ENCODE results near the gene SLC2A2. TPM values are rescaled to one million over a fixed set of nuclear protein-coding genes. Genes with fewer than 3 reads are reported as not detected.

The SLC2A2 gene
- total RNA-seq, 1 experiment from 2014 or later, result 4.6 TPM

DNA sequence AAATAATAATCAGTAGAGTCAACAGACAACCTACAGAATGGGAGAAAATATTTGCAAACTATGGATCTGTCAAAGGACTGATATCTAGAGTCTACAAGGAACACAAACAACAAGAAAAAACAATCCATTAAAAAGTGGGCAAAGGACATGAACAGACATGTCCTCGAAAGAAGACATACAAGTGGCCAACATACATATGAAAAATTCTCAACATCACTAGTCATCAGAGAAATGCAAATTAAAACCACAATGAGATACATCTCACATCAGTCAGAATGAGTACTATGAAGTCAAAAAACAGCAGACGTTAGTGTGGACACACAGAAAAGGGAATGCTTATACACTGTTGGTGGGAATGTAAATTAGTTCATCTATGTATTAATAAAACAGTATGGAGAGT is 33.7 kb downstream of the SLC2A2 start:
- no peaks in the 10 kb centered on the region for H3K36me3 Mint-ChIP-seq (ENCODE audit: insufficient read depth, unreplicated experiment)

DNA sequence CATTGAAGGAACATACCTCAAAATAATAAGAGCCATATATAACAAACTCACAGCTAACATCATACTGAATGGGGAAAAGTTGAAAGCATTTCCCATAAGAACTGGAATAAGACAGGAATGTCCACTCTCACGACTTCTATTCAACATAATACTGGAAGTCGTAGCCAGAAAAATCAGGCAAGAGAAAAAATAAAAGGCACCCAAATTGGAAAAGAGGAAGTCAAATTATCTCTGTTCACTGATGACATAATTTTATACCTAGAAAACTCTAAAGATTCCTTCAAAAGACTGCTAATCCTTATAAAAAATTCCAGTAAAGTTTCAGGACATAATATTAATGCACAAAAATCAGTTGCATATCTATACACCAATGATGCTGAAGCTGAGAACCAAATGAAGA is 34.9 kb downstream of the SLC2A2 start:
- no peaks in the 10 kb centered on the region for H3K4me1 Mint-ChIP-seq (ENCODE audit: low read depth, unreplicated experiment)
- no peaks in the 10 kb centered on the region for H3K9me3 Mint-ChIP-seq (ENCODE audit: unreplicated experiment)
- TF ChIP-seq, protein P1, sequence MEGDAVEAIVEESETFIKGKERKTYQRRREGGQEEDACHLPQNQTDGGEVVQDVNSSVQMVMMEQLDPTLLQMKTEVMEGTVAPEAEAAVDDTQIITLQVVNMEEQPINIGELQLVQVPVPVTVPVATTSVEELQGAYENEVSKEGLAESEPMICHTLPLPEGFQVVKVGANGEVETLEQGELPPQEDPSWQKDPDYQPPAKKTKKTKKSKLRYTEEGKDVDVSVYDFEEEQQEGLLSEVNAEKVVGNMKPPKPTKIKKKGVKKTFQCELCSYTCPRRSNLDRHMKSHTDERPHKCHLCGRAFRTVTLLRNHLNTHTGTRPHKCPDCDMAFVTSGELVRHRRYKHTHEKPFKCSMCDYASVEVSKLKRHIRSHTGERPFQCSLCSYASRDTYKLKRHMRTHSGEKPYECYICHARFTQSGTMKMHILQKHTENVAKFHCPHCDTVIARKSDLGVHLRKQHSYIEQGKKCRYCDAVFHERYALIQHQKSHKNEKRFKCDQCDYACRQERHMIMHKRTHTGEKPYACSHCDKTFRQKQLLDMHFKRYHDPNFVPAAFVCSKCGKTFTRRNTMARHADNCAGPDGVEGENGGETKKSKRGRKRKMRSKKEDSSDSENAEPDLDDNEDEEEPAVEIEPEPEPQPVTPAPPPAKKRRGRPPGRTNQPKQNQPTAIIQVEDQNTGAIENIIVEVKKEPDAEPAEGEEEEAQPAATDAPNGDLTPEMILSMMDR (IDR thresholded peaks at IDR 0.05; ENCODE audit: insufficient read depth in 1 of 2, low read depth in 1 of 2, low read length in 1 of 2, severe bottlenecking in 1 of 2, unreplicated experiment in 1 of 2), result no peak
- Histone ChIP-seq H3K36me3 (ENCODE audit: control insufficient read depth, insufficient read depth, low read length) (no peaks in the 10 kb centered on the region), H3K27me3 (replicated peaks; ENCODE audit: control insufficient read depth, insufficient read depth, low read length) (no peaks in the 10 kb centered on the region), H3K4me3 (ENCODE audit: low read depth, low read length) (no peak overlapping the region), H3K9me3 (no peaks in the 10 kb centered on the region), H3K4me1 (peaks cover 17% of the 10 kb centered on the region)
- H3K4me3 Mint-ChIP-seq (ENCODE audit: unreplicated experiment), result no peak overlapping the region
- DNase-seq, result no peak
- ChIA-PET POLR2A (no interaction called here), CTCF (no interaction called here)
- no peak overlapping the region for H3K27ac Mint-ChIP-seq (ENCODE audit: unreplicated experiment)
- H3K27me3 Mint-ChIP-seq (ENCODE audit: insufficient read depth, unreplicated experiment), result no peaks in the 10 kb centered on the region
- BruUV-seq (replicated peaks), result no TSS peak
- H3K36me3 Mint-ChIP-seq (ENCODE audit: insufficient read depth, unreplicated experiment), result no peaks in the 10 kb centered on the region
- intact Hi-C loops (cut with micrococcal nuclease; ENCODE audit: unreplicated experiment), result no loop called here

More for the DNA sequence above, 33.7 kb downstream of the SLC2A2 start:
- no peaks in the 10 kb centered on the region for H3K9me3 ChIP-seq
- peaks cover 29% of the 10 kb centered on the region for H3K4me1 ChIP-seq
- H3K27me3 ChIP-seq (replicated peaks; ENCODE audit: control insufficient read depth, insufficient read depth, low read length), result no peaks in the 10 kb centered on the region
- intact Hi-C loops (cut with micrococcal nuclease; ENCODE audit: unreplicated experiment), result no loop called here
- no peak for DNase-seq
- POLR2A ChIA-PET, result no interaction called here
- no peaks in the 10 kb centered on the region for H3K36me3 ChIP-seq (ENCODE audit: control insufficient read depth, insufficient read depth, low read length)
- no TSS peak for BruUV-seq (replicated peaks)
- no peak overlapping the region for H3K4me3 ChIP-seq (ENCODE audit: low read depth, low read length)
- Mint-ChIP-seq H3K4me1 (ENCODE audit: low read depth, unreplicated experiment) (peaks cover under 1% of the 10 kb centered on the region), H3K27ac (ENCODE audit: unreplicated experiment) (no peak overlapping the region), H3K9me3 (ENCODE audit: unreplicated experiment) (no peaks in the 10 kb centered on the region), H3K4me3 (ENCODE audit: unreplicated experiment) (no peak overlapping the region), H3K27me3 (ENCODE audit: insufficient read depth, unreplicated experiment) (no peaks in the 10 kb centered on the region)
- CTCF ChIA-PET, result no interaction called here
- TF ChIP-seq, protein P1 (IDR thresholded peaks at IDR 0.05; ENCODE audit: insufficient read depth in 1 of 2, low read depth in 1 of 2, low read length in 1 of 2, severe bottlenecking in 1 of 2, unreplicated experiment in 1 of 2), result no peak

DNA sequence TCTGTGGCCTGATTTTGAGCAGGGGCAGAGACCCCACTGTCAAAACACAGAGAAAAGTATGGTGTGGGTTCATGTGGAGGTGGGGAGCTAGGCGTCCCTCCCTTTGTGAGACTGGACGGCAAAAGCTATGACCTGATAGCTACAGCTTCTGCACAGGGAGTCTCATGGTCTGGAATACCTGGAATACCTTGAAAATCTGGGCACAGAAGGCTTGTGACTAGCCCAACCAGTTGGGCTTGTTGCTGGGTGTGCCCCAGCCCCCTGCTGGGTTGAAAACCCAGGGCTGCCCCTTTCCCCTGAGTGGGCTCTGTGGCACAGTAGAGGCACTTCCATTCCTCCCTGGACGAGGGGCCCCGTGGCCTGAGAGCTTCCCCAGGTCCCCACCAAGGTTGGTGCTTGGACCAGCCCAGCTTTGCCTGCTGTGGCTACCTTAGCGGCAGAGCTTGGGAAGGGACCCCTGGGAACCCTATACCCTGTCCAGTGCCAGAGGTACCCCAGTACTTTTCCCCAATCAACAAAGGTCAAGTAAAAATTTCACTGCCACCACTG is 37.3 kb downstream of the SLC2A2 start:
- intact Hi-C loops (cut with micrococcal nuclease; ENCODE audit: unreplicated experiment), result no loop called here

More for the DNA sequence above, 37.3 kb downstream of the SLC2A2 start:
- Histone ChIP-seq H3K4me1 (peaks cover 8% of the 10 kb centered on the region; the same call in 1 of the 2 replicates), H3K27me3 (replicated peaks; ENCODE audit: control insufficient read depth, insufficient read depth, low read length) (no peaks in the 10 kb centered on the region), H3K36me3 (ENCODE audit: control insufficient read depth, insufficient read depth, low read length) (no peaks in the 10 kb centered on the region), H3K4me3 (ENCODE audit: low read depth, low read length) (no peak overlapping the region), H3K9me3 (0 out of 2 replicates have a peak, but pooled peaks cover 3% of the 10 kb centered on the region)
- no peaks in the 10 kb centered on the region for H3K27me3 Mint-ChIP-seq (ENCODE audit: insufficient read depth, unreplicated experiment)
- H3K4me3 Mint-ChIP-seq (ENCODE audit: unreplicated experiment), result no peak overlapping the region
- BruUV-seq (replicated peaks), result no TSS peak
- peak overlapping the region; percentile 36 for H3K27ac Mint-ChIP-seq (ENCODE audit: unreplicated experiment)
- DNase-seq, result peak in 1 of 2 experiments; percentile 29
- H3K4me1 Mint-ChIP-seq (ENCODE audit: low read depth, unreplicated experiment), result no peaks in the 10 kb centered on the region
- ChIA-PET POLR2A (no interaction called here), CTCF (interaction anchor here (0.8 kb wide), 1 partner anchor 11 kb away, joined by 4 read pairs; no protein-coding TSS in a partner anchor)
- H3K9me3 Mint-ChIP-seq (ENCODE audit: unreplicated experiment), result peaks cover 10% of the 10 kb centered on the region
- peaks cover 4% of the 10 kb centered on the region for H3K36me3 Mint-ChIP-seq (ENCODE audit: insufficient read depth, unreplicated experiment)
- TF ChIP-seq, protein P1 (IDR thresholded peaks at IDR 0.05; ENCODE audit: insufficient read depth in 1 of 2, low read depth in 1 of 2, low read length in 1 of 2, severe bottlenecking in 1 of 2, unreplicated experiment in 1 of 2), result no peak

All from Caco-2 (cell line).